Caco-2 (cell line): ENCODE measurements around the gene DAB2IP. TPM values are rescaled to one million over a fixed set of nuclear protein-coding genes. Genes with fewer than 3 reads are reported as not detected.

Experiments used
- BruUV-seq: library from RNA; stranded (reverse); fragments of 400-500 nt; replicated peaks from 2 replicates; lab custom pipeline; 2021; lab: Mats Ljungman, UMichigan
- CTCF ChIA-PET: fragments of 300-600 bp; sonication (Branson Sonifier 250); formaldehyde crosslinking; loops from one replicate; lab custom pipeline; 2022; ENCODE audit warnings: antibody characterized with exemption; lab: Charles Lee
- POLR2A ChIA-PET: fragments of 300-600 bp; sonication (Branson Sonifier 250); formaldehyde crosslinking; loops from one replicate; lab custom pipeline; 2022; ENCODE audit warnings: antibody characterized with exemption; lab: Charles Lee
- DNase-seq, 2 experiments: peaks; one replicate each; pipeline versions ENCODE4 v3.0.0 to v3.0.0-alpha.2; 2020 to 2022
- H3K27me3 ChIP-seq: replicated peaks from 2 replicates; pipeline ENCODE4 v1.6.0; 2011; ENCODE audit warnings: low read length; ENCODE audit not compliant: control insufficient read depth, insufficient read depth
- H3K36me3 ChIP-seq: 2 replicates; pipeline ENCODE4 v1.5.1; 2011; ENCODE audit warnings: low read length; ENCODE audit not compliant: control insufficient read depth, insufficient read depth
- H3K4me1 ChIP-seq: fragments of 250-450 bp; sonication (Bioruptor Pico); 2 replicates; pipeline ENCODE4 v1.5.1; 2020; ENCODE audit warnings: mild to moderate bottlenecking
- H3K4me3 ChIP-seq: 2 replicates; pipeline ENCODE4 v1.5.1; 2011; ENCODE audit warnings: low read depth, mild to moderate bottlenecking, control low read depth, low read length
- H3K9me3 ChIP-seq: fragments of 250-450 bp; sonication (Bioruptor Pico); 2 replicates; pipeline ENCODE4 v1.5.1; 2020; ENCODE audit warnings: mild to moderate bottlenecking, moderate library complexity
- H3K27ac Mint-ChIP-seq: one replicate; pipeline ENCODE4 v1.8.0; 2022; ENCODE audit warnings: mixed read lengths; ENCODE audit not compliant: unreplicated experiment
- H3K27me3 Mint-ChIP-seq: one replicate; pipeline ENCODE4 v1.8.0; 2022; ENCODE audit warnings: mixed read lengths; ENCODE audit not compliant: insufficient read depth, unreplicated experiment
- H3K36me3 Mint-ChIP-seq: one replicate; pipeline ENCODE4 v1.8.0; 2022; ENCODE audit warnings: mild to moderate bottlenecking, mixed read lengths; ENCODE audit not compliant: insufficient read depth, unreplicated experiment
- H3K4me1 Mint-ChIP-seq: one replicate; pipeline ENCODE4 v1.8.0; 2022; ENCODE audit warnings: low read depth, mixed read lengths; ENCODE audit not compliant: unreplicated experiment
- H3K4me3 Mint-ChIP-seq: one replicate; pipeline ENCODE4 v1.8.0; 2022; ENCODE audit warnings: mild to moderate bottlenecking, moderate library complexity, mixed read lengths; ENCODE audit not compliant: unreplicated experiment
- H3K9me3 Mint-ChIP-seq: one replicate; pipeline ENCODE4 v1.8.0; 2022; ENCODE audit warnings: mixed read lengths; ENCODE audit not compliant: unreplicated experiment
- CTCF ChIP-seq, 2 experiments: fragments of 200-600 bp in 1 of 2; IDR thresholded peaks; 1 replicate in 1 of 2; 2 replicates in 1 of 2; pipeline versions ENCODE4 v1.5.1 to v1.8.0; 2011 to 2022; ENCODE audit warnings: antibody characterized with exemption in 1 of 2, control low read depth in 1 of 2, inconsistent platforms in 1 of 2, low read depth in 1 of 2, low read length in 1 of 2, mild to moderate bottlenecking in 1 of 2, moderate library complexity in 1 of 2; ENCODE audit not compliant: insufficient read depth in 1 of 2, severe bottlenecking in 1 of 2, unreplicated experiment in 1 of 2
- intact Hi-C: fragments of 100-400 bp; cut with micrococcal nuclease; formaldehyde crosslinking; loops from one replicate; pipeline ENCODE4 v1.10.0; 2022; ENCODE audit not compliant: unreplicated experiment
- total RNA-seq: library from RNA; stranded (reverse); gene quantifications from 2 replicates; pipeline ENCODE4 v1.2.3, GENCODE V29; 2022

The DAB2IP gene
- total RNA-seq, 1 experiment from 2014 or later, result 26.0 TPM

- Histone ChIP-seq H3K36me3 (no peaks in the 10 kb centered on the region), H3K9me3 (no peaks in the 10 kb centered on the region), H3K4me1 (peaks cover 22% of the 10 kb centered on the region), H3K27me3 (no peaks in the 10 kb centered on the region), H3K4me3 (no peak overlapping the region)
- no peak for DNase-seq
- TF ChIP-seq CTCF (IDR thresholded peaks at IDR 0.05; ENCODE audit: insufficient read depth in 1 of 2, low read depth in 1 of 2, low read length in 1 of 2, severe bottlenecking in 1 of 2, unreplicated experiment in 1 of 2), result no peak
- H3K9me3 Mint-ChIP-seq, result no peaks in the 10 kb centered on the region
- H3K36me3 Mint-ChIP-seq, result no peaks in the 10 kb centered on the region
- H3K27me3 Mint-ChIP-seq, result no peaks in the 10 kb centered on the region
- BruUV-seq, result no TSS peak
- intact Hi-C loops, result no loop called here
- H3K4me1 Mint-ChIP-seq, result peaks cover 6% of the 10 kb centered on the region
- no peak overlapping the region for H3K4me3 Mint-ChIP-seq
- ChIA-PET POLR2A (no interaction called here), CTCF (interaction anchor here (1.5 kb wide), 1 partner anchor 23 kb away, joined by 4 read pairs; no protein-coding TSS in a partner anchor)
- no peak overlapping the region for H3K27ac Mint-ChIP-seq
These were observed 11.6 kb downstream of the DAB2IP start for GRCh38 chr9:121662891-121663580.

- CTCF ChIA-PET, result interaction anchor here (1.1 to 1.5 kb wide), 2 partner anchors 23 kb away, joined by 3 to 4 read pairs; no protein-coding TSS in a partner anchor
- POLR2A ChIA-PET, result no interaction called here
- H3K4me1 Mint-ChIP-seq, result peaks cover 6% of the 10 kb centered on the region
- no peak overlapping the region for H3K27ac Mint-ChIP-seq
- Histone ChIP-seq H3K4me3 (no peak overlapping the region), H3K4me1 (peaks cover 22% of the 10 kb centered on the region), H3K36me3 (no peaks in the 10 kb centered on the region), H3K9me3 (no peaks in the 10 kb centered on the region), H3K27me3 (no peaks in the 10 kb centered on the region)
- no peaks in the 10 kb centered on the region for H3K9me3 Mint-ChIP-seq
- no peaks in the 10 kb centered on the region for H3K36me3 Mint-ChIP-seq
- H3K4me3 Mint-ChIP-seq, result no peak overlapping the region
- BruUV-seq, result no TSS peak
- no peak for TF ChIP-seq CTCF (IDR thresholded peaks at IDR 0.05; ENCODE audit: insufficient read depth in 1 of 2, low read depth in 1 of 2, low read length in 1 of 2, severe bottlenecking in 1 of 2, unreplicated experiment in 1 of 2)
- no peaks in the 10 kb centered on the region for H3K27me3 Mint-ChIP-seq
- DNase-seq, result no peak
- intact Hi-C loops, result no loop called here
These were observed 12.2 kb downstream of the DAB2IP start for GRCh38 chr9:121663591-121663990.

DNA sequence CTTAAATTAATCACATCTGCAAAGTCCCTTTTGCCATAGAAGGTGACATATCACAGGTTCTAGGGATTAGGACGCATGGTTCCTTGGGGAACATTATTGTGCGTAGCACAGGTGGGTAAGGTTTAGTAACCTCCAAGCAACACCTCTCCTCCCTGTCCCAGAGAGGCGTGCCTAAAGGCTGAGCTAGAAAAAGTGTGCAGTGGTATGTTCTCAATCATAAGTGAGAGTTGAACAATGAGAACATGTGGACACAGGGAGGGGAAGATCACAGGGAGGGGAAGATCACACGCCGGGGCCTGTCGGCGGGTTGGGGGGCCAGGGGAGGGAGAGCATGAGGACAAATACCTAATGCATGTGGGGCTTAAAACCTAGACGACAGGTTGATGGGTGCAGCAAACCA, 14.9 kb downstream of the DAB2IP start:
- no peak for TF ChIP-seq CTCF (IDR thresholded peaks at IDR 0.05; ENCODE audit: insufficient read depth in 1 of 2, low read depth in 1 of 2, low read length in 1 of 2, severe bottlenecking in 1 of 2, unreplicated experiment in 1 of 2)
- H3K36me3 ChIP-seq, result no peaks in the 10 kb centered on the region
- POLR2A ChIA-PET, result no interaction called here
- H3K4me3 ChIP-seq, result no peak overlapping the region
- Mint-ChIP-seq H3K27ac (no peak overlapping the region), H3K9me3 (no peaks in the 10 kb centered on the region), H3K27me3 (no peaks in the 10 kb centered on the region), H3K4me1 (peaks cover 6% of the 10 kb centered on the region), H3K4me3 (no peak overlapping the region), H3K36me3 (no peaks in the 10 kb centered on the region)
- no peaks in the 10 kb centered on the region for H3K27me3 ChIP-seq
- H3K9me3 ChIP-seq, result no peaks in the 10 kb centered on the region
- H3K4me1 ChIP-seq, result peaks cover 22% of the 10 kb centered on the region
- intact Hi-C loops, result no loop called here
- no TSS peak for BruUV-seq
- DNase-seq, result no peak
- CTCF ChIA-PET, result interaction anchor here (1.1 to 1.3 kb wide), 2 partner anchors 26 to 116 kb away, joined by 3 to 6 read pairs; no protein-coding TSS in a partner anchor
